Nucleus accumbens (tissue), 56 donors: ENCODE measurements around the gene SCARF2.
"Not testable (repeated sequence)": the region's sequence is repeated elsewhere in the genome, so short reads cannot be mapped to it uniquely, and the experiment has no call there.

Experiments used
- DNase-seq, 56 donors: peaks; one replicate each; lab custom pipeline; 2025; lab: John Stamatoyannopoulos, UW

The SCARF2 gene, protein sequence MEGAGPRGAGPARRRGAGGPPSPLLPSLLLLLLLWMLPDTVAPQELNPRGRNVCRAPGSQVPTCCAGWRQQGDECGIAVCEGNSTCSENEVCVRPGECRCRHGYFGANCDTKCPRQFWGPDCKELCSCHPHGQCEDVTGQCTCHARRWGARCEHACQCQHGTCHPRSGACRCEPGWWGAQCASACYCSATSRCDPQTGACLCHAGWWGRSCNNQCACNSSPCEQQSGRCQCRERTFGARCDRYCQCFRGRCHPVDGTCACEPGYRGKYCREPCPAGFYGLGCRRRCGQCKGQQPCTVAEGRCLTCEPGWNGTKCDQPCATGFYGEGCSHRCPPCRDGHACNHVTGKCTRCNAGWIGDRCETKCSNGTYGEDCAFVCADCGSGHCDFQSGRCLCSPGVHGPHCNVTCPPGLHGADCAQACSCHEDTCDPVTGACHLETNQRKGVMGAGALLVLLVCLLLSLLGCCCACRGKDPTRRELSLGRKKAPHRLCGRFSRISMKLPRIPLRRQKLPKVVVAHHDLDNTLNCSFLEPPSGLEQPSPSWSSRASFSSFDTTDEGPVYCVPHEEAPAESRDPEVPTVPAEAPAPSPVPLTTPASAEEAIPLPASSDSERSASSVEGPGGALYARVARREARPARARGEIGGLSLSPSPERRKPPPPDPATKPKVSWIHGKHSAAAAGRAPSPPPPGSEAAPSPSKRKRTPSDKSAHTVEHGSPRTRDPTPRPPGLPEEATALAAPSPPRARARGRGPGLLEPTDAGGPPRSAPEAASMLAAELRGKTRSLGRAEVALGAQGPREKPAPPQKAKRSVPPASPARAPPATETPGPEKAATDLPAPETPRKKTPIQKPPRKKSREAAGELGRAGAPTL

DNA sequence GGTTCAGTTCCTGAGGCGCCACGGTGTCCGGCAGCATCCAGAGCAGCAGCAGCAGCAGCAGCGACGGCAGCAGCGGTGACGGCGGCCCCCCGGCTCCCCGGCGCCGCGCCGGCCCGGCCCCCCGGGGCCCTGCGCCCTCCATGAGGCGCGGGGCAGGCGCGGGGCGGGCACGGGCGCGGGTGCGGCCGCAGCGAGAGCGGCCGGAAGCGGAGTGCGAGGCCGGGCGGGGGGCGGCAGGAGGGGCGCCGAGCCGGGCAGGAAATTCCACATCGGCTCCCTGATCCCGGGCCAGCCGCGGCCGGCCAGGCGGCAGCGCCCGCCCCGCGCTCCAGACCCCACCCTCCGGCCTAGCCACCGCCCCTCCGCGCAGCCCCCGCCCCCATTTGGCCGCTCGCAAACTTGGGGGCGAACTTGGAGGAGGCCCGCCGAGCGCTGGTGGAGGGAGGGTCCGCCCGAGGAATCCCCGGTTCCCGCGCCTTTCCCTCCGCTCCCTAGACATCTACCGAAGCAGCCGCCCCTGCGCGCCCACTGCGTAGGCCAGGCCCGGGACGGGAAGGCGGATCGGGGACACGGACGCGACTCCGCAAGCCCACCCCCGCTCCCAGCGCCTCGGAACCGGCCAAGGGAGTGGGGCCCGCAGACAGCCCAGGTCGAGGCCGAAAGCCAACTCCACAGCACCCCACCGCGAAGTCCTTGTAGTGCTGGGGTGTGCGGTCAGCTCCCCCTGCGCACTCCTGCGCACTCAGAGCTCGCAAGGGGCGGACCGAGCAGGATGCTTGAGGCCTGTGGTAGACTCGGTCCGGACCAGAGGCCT is at the start of gene SCARF2:
Gene SCARF2, minus strand, starts transcription at position 213 of the 814 bp plus-strand sequence. Its CDS starts 71 bp downstream, at position 142.
- DNase-seq = peak in 1 of 56 donors; percentile 39

DNA sequence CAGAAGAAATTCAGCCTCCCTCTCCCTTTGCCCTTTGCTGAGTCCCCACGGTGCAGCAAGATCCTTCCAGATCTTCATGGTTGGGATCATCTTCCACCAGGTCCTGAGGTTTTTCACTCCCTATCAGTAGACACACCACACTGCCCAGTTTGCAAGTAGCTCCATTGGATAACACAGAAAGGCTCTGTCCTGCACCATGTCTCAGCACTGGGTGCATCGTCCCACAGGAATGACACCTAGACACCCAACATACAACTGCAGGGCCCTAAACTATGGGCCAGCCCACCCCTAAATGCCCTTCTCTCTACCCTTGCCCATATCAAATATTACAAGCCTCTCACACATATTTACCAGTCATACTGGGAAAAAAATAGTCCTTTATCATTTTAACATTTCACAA is 48.6 kb upstream of the SCARF2 start:
- no peak for DNase-seq

DNA sequence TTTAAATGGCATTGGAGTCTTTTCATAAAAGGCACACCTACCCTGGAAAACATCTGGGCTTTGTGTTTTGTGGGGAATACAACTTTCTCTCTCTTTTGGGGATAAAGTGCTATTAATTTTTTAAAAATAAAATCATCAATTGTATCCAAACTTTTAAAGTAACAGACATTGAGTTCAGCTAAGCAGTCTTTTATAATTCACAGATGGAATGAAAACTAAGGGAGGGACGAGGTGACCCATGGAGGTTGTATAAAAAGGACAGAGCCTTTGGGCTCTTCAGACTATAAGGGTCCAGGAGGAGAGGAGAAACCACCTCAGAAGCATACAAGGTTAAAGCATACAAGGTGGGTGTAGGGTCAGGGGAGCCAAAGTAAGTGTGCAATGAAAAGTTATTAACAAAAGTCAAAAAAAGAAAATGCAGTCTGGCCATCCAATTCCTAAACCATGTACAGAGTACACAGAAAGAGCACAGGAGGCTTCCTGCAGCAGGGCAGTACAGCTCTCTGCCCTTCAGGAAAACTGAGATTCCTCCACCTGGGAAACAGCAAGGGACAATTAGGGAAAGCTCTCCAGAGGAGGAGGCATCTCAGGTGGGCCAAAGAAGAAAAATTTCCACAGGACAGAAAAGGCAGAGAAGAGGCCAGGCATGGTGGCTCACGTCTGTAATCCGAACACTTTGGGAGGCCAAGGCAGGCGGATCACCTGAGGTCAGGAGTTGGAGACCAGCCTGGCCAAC is 47.5 kb upstream of the SCARF2 start:
- no peak for DNase-seq

DNA sequence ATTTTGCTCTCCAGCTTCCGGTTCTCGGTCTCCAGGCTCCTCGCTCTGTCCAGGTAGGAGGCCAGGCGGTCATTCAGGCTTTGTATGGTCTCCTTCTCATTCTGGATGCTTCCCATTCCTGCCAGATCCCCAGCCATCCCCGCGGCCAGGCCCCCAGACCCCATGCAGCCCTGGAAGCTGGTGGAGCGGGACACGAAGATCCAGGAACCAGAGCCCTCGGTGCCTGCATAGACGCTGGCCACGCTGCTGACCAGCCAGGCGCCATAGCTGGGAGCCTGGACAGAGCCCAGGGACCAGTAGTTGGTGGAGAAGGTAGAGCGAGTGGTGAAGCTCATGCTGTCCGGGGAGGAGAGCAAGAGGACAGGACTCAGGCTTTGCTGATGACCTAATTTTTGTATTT is 46.1 kb upstream of the SCARF2 start:
- no peak for DNase-seq

DNA sequence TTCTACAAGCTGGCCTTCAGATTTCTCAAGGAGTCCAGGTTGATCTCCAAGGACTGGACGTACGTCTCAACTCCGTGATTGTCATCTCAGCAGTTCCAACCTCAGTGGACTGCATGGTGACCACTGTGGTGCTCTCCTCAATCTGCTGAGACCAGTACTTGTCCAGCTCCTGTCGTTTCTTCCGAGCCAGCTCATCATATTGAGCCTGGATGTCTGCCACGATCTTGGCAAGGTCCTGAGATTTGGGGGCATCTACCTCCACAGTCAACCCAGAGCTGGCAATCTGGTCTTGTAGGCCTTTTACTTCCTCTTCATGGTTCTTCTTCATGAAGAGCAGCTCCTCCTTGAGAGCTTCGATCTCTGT is 45.5 kb upstream of the SCARF2 start:
- DNase-seq = not testable (repeated sequence)

DNA sequence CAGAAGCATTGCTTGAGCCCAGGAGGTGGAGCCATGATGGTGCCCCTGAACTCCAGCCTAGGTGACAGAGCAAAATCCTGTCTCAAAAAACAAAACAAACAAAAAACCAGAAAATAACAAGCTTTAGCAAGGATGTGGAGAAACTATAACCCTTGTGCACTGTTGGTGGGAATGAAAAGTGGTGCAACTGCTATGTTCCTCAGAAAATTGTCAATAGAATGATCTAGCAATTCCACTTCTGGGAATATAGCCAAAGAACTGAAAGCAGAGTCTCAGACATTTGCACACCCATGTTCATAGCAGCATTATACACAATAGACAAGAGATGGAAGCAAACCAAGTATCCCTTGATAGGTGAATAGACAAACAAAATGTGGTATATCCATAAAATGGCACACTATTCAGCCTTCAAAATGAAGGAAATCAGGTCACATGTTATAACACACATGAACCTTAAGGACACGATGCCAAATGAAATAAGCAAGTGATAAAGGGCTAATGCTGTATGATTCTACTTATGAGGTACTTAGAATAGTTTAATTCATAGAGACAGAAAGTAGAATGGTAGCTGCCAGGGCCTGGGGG is 42.1 kb upstream of the SCARF2 start:
- DNase-seq = no peak

DNA sequence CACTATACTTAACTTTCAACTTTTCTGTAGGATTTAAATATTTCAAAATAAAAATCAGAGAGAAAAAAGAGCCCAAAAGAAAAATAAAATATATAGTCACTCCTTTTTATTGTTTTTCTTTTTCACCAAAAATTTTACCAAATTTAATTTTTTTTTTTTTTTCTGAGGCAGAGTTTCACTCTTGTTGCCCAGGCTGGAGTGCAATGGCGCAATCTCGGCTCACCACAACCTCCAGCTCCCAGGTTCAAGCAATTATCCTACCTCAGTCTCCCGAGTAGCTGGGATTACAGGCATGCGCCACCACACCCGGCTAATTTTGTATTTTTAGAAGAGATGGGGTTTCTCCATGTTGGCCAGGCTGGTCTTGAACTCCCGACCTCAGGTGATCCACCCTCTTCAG is 40.4 kb upstream of the SCARF2 start:
- not testable (repeated sequence) for DNase-seq

DNA sequence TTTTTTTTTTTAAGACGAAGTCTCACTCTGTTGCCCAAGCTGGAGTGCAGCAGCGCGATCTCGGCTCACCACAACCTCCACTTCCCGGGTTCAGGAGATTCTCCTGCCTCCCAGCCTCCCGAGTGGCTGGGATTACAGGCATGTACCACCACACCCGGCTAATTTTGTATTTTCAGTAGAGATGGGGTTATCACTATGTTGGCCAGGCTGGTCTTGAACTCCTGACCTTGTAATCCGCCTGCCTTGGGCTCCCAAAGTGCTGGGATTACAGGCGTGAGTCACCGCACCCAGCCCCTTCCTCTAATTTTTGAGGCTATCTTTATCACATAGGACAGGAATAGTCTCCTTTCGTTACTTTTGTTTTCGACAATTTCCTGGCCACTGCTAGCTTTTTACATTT is 37.9 kb upstream of the SCARF2 start:
- DNase-seq = not testable (repeated sequence)

DNA sequence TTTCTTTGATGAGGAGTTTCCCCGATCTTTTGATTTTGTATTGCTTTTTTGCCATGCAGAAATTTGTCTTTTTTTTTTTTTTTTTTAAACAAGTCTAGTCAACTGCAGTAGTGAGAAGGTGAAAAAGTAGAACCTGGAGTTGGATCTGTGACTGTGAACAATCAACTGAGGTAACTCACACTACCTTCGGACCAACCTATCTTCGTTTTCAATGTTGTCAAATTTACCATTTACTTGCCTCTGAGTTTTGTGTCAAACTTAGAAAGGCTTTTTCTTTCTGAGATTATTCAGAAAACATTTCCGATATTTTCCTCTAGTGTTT is 37.5 kb upstream of the SCARF2 start:
- no peak for DNase-seq

DNA sequence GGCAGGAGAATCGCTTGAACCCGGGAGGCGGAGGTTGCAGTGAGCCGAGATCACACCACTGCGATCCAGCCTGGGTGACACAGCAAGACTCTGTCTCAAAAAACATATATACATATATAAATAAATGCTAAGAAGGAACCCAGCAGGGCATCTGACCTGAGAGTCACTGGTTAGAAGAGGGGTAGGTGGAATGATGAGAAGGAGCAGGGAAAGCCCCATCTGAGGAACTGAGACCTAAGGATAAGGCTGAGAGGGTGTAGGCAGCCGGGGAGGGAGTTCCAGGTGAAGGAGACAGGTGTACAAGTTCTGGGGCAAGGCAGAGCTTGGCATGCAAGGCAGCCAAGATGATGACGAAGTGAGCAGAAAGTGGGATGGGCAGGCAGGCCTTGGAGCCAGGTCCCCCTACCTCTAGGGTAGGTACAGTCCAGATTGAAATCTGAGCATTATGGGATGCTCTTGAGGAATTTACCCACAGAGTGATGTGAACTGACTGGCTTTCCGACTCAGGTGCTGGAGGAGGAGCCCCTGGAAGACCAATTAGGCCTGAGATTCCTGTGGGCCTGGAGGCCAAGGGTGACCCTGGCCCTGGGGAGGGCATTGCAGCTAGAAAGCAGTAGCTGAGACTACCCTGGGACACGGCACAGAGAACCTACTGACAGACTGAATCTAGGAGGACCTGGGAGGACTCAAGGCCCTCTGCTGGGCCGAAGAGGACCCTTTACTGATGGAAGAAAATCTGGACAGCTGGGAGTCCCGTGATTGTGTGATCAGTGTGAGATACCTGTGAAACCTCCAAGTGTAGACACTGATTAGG is 35.2 kb upstream of the SCARF2 start:
- no peak for DNase-seq

DNA sequence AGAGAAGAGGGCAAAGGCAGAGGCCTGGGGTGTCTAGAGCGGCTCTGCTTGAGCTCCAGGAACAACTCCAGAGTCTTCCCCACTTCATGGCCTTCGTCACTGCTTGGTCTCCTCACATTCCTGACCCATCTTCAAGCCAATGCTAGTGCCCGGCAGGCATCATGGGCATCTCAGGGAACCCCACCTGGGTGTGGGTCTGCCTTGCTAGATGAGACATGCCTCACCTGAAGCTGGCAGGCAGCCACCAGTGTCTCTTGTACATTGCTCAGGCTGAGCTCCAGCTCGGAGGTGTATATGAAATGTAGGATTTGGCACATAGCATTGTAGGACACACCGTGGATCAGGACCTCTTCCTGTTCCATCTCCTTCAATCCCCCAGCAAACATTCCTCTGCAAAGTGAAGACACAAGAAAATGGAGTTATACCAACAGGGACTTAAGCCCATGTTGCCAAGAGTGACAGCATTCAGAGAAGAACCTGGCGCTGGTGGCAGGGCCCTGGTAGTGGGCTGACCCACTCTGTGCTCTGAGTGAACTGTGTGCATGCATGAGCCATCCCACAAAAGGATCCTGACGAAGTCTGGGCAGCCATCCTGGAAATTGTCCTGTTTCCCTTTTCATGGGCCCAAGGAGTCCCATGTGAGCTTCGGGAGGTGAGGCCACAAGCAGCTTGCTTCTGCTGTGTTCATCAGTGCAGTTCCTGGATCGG is 33.7 kb upstream of the SCARF2 start:
- DNase-seq = no peak

DNA sequence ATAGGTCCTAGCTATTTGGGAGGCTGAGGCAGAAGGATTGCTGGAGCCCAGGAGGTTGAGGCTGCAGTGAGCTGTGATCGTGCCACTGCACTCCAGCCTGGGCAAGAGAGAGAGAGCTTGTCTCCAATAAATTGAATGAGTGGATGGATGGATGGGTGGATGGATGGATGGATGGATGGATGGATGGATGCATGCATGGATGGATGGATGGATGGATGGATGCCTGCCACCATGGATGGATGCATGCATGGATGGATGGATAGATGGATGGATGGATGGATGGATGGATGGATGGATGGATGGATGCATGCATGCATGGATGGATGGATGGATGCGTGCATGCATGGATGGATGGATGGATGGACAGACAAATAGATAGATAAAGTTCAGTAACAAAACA is 32.9 kb upstream of the SCARF2 start:
- not testable (repeated sequence) for DNase-seq

DNA sequence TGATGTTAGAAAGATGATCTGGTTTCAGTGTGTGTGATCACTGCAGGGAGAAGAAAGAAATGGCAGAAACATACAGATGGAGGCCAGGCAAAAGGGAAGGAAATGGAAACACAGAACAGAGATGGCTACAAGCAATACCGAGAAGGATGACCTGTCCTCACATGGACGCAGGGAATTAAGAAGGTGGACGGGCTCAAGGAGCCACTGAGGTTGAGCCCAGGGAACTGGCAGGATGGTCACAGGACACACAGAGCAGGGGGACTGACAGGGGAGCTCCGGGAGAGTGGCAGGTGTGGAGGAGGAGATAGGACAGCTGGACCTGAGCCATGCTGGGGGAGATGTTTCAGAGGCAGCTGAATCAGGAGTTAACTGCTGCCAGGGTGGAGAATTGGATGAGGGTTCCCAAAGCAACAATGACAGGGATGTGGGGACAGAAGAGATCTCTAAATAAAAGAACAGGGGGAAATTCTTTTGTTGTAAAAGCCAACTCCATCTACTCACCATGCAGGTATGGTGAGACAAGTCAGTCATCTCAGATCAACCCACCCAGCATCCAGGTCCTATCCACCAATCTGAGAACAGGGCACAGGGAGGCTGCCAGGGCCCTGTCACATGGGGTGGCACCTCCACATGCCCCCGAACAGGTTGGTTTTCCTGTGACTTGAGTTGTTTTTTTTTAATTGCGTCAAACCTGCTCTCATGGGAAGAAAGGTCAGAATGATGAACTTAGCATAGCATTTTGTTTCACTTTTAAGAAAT is 31.7 kb upstream of the SCARF2 start:
- DNase-seq = peak in 3 of 56 donors; percentile 10 to 46 (median 21)

DNA sequence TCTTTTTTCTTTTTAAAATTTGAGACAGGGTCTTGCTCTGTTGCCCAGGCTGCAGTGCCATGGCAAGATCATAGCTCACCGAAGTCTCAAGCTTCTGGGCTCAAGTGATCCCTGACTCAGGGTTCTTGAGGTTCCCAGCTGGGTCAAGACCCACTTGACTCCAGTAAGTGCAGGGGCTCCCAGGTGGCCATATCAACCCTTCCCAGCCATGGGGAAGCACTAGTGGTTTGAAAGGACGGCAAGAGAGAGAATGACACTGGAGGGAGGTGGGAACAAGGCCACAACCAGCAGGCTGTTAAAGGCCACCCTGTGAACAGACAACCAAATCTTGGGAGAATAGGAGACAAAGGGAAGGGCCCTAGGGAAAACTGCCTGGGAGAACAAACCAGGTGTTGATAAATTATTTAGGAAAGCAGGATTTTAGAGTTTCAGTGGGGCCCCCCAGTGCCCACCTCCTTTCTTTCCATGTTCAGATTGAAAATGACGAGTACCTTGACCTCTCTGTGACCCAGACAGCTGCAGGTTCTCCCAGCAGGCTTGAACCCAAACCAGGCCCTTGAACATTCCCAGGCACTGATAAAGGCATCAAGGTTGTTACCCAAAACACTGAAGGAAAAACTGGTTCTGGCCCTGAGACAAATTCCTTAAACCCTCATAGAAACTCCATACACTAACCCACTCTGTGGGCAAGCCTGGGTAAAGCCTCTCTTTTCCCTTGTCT is 29.2 kb upstream of the SCARF2 start:
- no peak for DNase-seq

DNA sequence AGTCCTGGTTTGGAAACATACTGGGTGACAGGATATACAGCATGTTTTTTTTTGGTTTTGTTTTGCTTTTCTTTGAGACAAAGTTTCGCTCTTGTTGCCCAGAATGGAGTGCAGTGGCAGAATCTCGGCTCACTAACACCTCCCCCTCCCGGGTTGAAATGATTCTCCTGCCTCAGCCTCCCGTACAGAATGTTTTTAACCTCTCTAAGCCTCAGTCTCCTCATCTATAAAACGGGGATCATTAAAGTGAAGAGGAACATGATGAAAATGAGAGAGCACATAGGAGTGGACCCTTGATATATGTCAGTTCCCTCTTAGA is 28.1 kb upstream of the SCARF2 start:
- no peak for DNase-seq

DNA sequence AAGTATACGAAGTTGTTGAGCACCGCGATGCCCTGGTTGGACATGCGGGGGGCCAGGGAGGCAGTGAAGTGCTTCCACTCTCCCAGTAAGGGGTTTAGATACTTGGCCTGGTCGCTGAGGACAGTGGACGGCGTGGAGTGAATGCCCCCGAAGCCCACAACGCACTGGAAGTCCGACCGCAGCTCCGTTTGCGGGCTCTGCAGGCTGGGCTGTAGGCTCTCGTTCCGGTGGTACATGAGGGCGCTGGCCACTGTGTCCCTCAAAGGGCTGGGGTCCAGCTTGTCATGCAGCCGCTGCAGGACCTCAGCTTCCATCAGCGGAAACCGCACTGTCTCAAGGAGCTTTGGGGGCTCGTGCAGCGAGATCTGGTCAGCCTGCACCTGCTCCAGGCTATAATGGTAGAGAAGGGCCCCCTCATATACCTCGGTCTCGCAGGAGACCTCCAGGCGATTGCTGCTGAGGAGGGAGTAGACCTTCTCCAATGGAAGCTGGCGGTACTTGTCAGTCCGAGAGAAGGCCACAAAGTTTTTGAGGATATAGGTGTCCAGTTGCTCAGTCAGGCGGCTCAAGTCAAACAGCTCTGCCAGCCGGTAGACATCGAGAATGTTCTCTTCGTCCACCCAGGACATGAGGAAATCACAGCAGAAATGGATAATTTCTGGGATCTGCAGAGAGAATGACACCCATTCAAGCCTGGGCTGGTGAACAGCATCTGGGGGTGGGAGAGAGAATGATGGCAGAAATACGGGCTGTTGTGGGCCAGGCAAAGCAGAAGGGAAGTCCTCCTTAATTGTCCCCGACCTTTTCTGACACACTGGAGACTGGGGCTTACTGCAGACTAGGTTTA is 27.5 kb upstream of the SCARF2 start:
- DNase-seq = no peak
